MCF 10A (cell line): ENCODE measurements around the gene ZNF407. TPM values are rescaled to one million over a fixed set of nuclear protein-coding genes. Genes with fewer than 3 reads are reported as not detected.

ENCODE experiments used
- BruUV-seq: library from RNA; stranded (reverse); fragments of 400-500 nt; replicated peaks from 2 replicates; lab custom pipeline; 2021; lab: Mats Ljungman, UMichigan
- CTCF ChIA-PET: fragments of 300-600 bp; sonication (Branson Sonifier 250); formaldehyde crosslinking; extraction: SDS; loops from one replicate; lab custom pipeline; 2021; ENCODE audit warnings: antibody characterized with exemption, inconsistent platforms; lab: Yijun Ruan, JAX
- POLR2A ChIA-PET: fragments of 300-600, 350-650 bp; sonication (Branson Sonifier 250); formaldehyde crosslinking; extraction: SDS; loops from one replicate; lab custom pipeline; 2020; ENCODE audit warnings: antibody characterized with exemption, inconsistent platforms; lab: Yijun Ruan, JAX
- DNase-seq: peaks from one replicate; pipeline ENCODE4 v3.0.0-alpha.2; 2018; ENCODE audit not compliant: unreplicated experiment
- H3K27ac Mint-ChIP-seq: one replicate; pipeline ENCODE4 v1.8.0; 2022; ENCODE audit warnings: mild to moderate bottlenecking, low read depth, mixed read lengths; ENCODE audit not compliant: unreplicated experiment
- H3K27me3 Mint-ChIP-seq: one replicate; pipeline ENCODE4 v1.8.0; 2022; ENCODE audit warnings: mixed read lengths; ENCODE audit not compliant: insufficient read depth, unreplicated experiment
- H3K36me3 Mint-ChIP-seq: one replicate; pipeline ENCODE4 v1.8.0; 2022; ENCODE audit warnings: mild to moderate bottlenecking, moderate library complexity, mixed read lengths; ENCODE audit not compliant: insufficient read depth, unreplicated experiment
- H3K4me1 Mint-ChIP-seq: one replicate; pipeline ENCODE4 v1.8.0; 2022; ENCODE audit warnings: mixed read lengths; ENCODE audit not compliant: insufficient read depth, unreplicated experiment
- H3K4me3 Mint-ChIP-seq: one replicate; pipeline ENCODE4 v1.8.0; 2022; ENCODE audit warnings: mild to moderate bottlenecking, moderate library complexity, mixed read lengths; ENCODE audit not compliant: unreplicated experiment
- H3K9me3 Mint-ChIP-seq: one replicate; pipeline ENCODE4 v1.8.0; 2022; ENCODE audit warnings: mixed read lengths; ENCODE audit not compliant: unreplicated experiment
- intact Hi-C: fragments of 100-400 bp; cut with micrococcal nuclease; formaldehyde crosslinking; loops from 2 replicates; pipeline ENCODE4 v1.14.1; 2022
- total RNA-seq: library from RNA; stranded (reverse); gene quantifications from 2 replicates; pipeline ENCODE4 v1.2.3, GENCODE V29; 2022
- TF ChIP-seq, protein P1 (sequence below): fragments of 200-600 bp; IDR thresholded peaks from one replicate; pipeline ENCODE4 v1.8.0; 2022; ENCODE audit warnings: antibody characterized with exemption, mild to moderate bottlenecking; ENCODE audit not compliant: unreplicated experiment

Gene ZNF407
- total RNA-seq, 1 experiment from 2014 or later = 9.5 TPM

DNA sequence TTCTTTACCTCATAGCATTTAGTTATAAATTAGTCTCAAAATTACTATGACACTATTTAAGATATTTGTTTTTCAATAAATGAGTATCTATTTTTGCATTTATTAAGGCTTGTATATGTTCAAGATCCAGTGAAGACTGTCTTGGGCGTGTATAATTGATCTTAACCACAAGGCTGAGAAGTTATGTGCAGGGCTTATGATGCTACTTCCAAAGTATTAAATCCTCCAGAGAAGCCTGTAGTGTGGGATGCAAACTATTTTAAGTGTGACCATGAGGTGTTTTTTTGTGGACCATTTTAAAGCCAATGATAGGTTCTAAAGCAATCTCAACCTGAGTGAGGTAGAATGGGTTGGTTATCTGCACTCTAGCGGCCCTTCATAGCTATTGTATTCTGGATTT is 219.9 kb downstream of the ZNF407 start:
- Mint-ChIP-seq H3K27me3 (no peaks in the 10 kb centered on the region), H3K4me3 (no peak overlapping the region), H3K4me1 (no peaks in the 10 kb centered on the region), H3K27ac (no peak overlapping the region), H3K36me3 (no peaks in the 10 kb centered on the region), H3K9me3 (peaks cover 4% of the 10 kb centered on the region)
- BruUV-seq = no TSS peak
- intact Hi-C loops = no loop called here
- ChIA-PET POLR2A (interaction anchor here (1.6 to 2.0 kb wide), 2 partner anchors 11 kb away, joined by 4 to 6 read pairs; no protein-coding TSS in a partner anchor), CTCF (no interaction called here)
- no peak for DNase-seq
- TF ChIP-seq, protein P1, sequence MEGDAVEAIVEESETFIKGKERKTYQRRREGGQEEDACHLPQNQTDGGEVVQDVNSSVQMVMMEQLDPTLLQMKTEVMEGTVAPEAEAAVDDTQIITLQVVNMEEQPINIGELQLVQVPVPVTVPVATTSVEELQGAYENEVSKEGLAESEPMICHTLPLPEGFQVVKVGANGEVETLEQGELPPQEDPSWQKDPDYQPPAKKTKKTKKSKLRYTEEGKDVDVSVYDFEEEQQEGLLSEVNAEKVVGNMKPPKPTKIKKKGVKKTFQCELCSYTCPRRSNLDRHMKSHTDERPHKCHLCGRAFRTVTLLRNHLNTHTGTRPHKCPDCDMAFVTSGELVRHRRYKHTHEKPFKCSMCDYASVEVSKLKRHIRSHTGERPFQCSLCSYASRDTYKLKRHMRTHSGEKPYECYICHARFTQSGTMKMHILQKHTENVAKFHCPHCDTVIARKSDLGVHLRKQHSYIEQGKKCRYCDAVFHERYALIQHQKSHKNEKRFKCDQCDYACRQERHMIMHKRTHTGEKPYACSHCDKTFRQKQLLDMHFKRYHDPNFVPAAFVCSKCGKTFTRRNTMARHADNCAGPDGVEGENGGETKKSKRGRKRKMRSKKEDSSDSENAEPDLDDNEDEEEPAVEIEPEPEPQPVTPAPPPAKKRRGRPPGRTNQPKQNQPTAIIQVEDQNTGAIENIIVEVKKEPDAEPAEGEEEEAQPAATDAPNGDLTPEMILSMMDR = no peak

DNA sequence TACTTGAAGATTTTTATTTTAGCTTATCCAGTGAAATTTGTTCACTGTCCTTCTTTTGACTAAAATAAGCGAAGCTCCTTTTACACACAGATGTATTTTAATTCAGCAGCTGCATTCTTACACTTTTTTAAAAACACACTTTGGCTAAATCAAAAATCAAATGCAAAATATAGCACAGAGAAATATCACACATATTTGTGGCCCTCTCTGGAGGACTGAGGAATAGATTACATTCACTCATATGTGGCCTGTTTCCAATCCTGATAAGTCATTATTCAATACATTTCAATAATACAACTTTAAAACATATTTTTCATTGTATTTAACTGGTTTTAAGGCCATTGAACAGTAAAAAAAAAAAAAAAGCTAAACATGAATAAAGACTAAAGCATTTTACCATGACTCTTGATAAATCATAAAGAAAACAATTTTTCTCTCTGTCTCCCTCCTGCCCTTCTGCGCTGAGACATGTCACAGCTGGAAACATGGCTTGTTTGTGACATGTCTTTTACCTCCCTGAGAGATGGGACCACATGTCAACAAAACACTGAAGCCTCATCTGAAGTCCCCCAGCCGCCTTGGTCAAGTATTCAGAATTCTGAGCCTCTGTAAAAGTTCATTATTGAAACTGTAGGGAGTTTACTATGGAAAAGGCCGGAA is 221.0 kb downstream of the ZNF407 start:
- no peak for DNase-seq
- CTCF ChIA-PET = interaction anchor here (0.6 to 1.3 kb wide), 6 partner anchors 10 to 1891 kb away, joined by 3 to 5 read pairs (median 3); no protein-coding TSS in a partner anchor
- H3K27ac Mint-ChIP-seq = no peak overlapping the region

DNA sequence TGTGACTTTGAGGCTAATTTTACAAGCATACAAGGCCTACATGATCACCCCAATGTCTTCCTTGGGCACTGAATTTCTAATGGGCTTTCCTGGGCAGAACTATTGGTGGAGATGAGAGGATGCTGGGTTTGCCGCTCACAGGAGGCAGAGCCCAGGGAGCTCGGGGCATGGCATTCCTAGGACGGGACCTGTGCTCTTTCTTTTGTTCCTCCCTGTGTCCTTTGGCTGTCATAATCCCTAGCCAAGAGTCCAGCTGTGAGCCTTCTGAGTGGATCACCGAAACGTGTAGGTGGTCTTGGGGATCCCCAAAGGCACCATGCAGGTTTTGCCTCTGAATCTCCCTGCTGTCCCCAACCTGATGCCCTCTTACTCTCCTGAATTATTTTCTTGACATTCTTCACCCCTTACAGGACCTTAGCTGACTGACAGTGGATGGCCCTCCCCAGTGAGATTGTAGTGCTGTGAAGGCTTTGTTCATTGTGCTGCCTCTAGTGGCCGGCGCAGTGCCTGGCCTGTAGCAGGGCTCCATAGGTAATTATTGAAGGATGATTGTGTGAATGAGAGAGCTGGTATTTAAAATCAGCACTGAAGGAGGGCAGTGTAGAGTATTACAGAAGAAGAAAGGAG is 221.9 kb downstream of the ZNF407 start:
- Mint-ChIP-seq H3K9me3 (no peaks in the 10 kb centered on the region), H3K4me3 (no peak overlapping the region), H3K27me3 (no peaks in the 10 kb centered on the region), H3K4me1 (no peaks in the 10 kb centered on the region), H3K27ac (no peak overlapping the region), H3K36me3 (peaks cover 4% of the 10 kb centered on the region)
- POLR2A ChIA-PET = interaction anchor here (0.6 to 1.6 kb wide), 2 partner anchors 10 to 93 kb away, joined by 4 read pairs; no protein-coding TSS in a partner anchor
- peak; percentile 42 for DNase-seq
- TF ChIP-seq, protein P1 = peak; percentile 26
- CTCF ChIA-PET = interaction anchor here (0.6 to 1.2 kb wide), 4 partner anchors 11 to 570 kb away, joined by 3 to 4 read pairs (median 3); no protein-coding TSS in a partner anchor
- intact Hi-C loops = no loop called here
- no TSS peak for BruUV-seq

More for the DNA sequence above, 221.0 kb downstream of the ZNF407 start:
- Mint-ChIP-seq H3K9me3 (no peaks in the 10 kb centered on the region), H3K4me3 (no peak overlapping the region), H3K36me3 (peaks cover 4% of the 10 kb centered on the region), H3K4me1 (no peaks in the 10 kb centered on the region), H3K27me3 (no peaks in the 10 kb centered on the region)
- POLR2A ChIA-PET = interaction anchor here (0.6 to 2.0 kb wide), 4 partner anchors 10 to 300 kb away, joined by 3 to 6 read pairs (median 4); no protein-coding TSS in a partner anchor
- BruUV-seq = no TSS peak
- intact Hi-C loops = no loop called here
- TF ChIP-seq, protein P1 = no peak

DNA sequence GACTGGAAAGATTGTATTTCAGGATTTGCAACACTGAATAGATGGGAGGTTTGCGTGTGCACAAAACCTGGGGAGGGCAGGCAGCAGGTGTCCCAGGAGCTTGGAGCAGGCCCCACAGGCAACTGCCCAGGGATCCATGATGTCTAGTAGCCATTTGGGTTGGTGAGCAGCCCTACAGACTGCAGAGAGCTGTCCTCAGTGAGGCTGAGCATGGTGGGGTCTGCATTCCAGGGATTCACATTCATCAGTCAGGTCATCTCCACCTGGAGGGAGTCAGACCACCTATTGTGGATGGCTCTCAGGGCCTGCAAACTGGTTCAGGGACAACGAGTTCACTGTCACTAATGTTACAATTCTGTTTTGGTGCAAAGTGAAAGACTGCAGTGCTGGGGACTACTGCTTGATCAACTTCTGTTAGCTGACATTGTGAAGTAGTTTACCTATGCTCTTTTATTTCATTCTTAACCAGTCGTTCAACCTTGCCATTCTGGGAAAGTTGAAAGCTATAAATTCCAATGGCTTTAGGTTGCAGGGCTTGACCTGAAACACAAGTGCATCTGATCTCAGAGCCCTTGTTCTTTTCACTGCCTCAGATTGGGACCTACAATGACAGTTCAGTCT is 222.6 kb downstream of the ZNF407 start:
- CTCF ChIA-PET = interaction anchor here (0.6 to 1.2 kb wide), 3 partner anchors 11 to 299 kb away, joined by 3 to 4 read pairs (median 3); no protein-coding TSS in a partner anchor
- no peaks in the 10 kb centered on the region for H3K27me3 Mint-ChIP-seq

More for the DNA sequence above, 222.6 kb downstream of the ZNF407 start:
- BruUV-seq = no TSS peak
- Mint-ChIP-seq H3K4me3 (no peak overlapping the region), H3K27ac (no peak overlapping the region), H3K4me1 (no peaks in the 10 kb centered on the region), H3K9me3 (no peaks in the 10 kb centered on the region), H3K36me3 (peaks cover 4% of the 10 kb centered on the region)
- TF ChIP-seq, protein P1 = no peak
- POLR2A ChIA-PET = interaction anchor here (0.8 kb wide), 1 partner anchor 10 kb away, joined by 3 read pairs; no protein-coding TSS in a partner anchor
- no peak for DNase-seq
- intact Hi-C loops = no loop called here
